CD4-positive, CD25-positive, alpha-beta regulatory T cell (primary cell): ENCODE measurements around the gene OTOG. TPM values are rescaled to one million over a fixed set of nuclear protein-coding genes. Genes with fewer than 3 reads are reported as not detected.

Source experiments
- ATAC-seq, 2 donors: fragments of 150-1000 bp; cut with Tn5 transposase; one replicate each; pipeline ENCODE4 v1.10.0; 2021; ENCODE audit warnings: low read depth in 2 of 2, moderate number of reproducible peaks in 2 of 2, moderate library complexity in 1 of 2
- DNase-seq, 3 donors: peaks; one replicate each; pipeline versions ENCODE4 v3.0.0 to v3.0.0-alpha.2; 2012 to 2022; ENCODE audit warnings: mixed read lengths in 1 of 3
- H3K27ac ChIP-seq: one replicate; pipeline ENCODE4 v1.7.0; 2013; ENCODE audit warnings: mild to moderate bottlenecking, low read length; ENCODE audit not compliant: insufficient read depth, poor library complexity, severe bottlenecking
- H3K27me3 ChIP-seq: one replicate; pipeline ENCODE4 v1.7.0; 2013; ENCODE audit warnings: low read length; ENCODE audit not compliant: control insufficient read depth, insufficient read depth
- H3K36me3 ChIP-seq: one replicate; pipeline ENCODE4 v1.7.0; 2013; ENCODE audit warnings: mild to moderate bottlenecking, low read length, moderate library complexity; ENCODE audit not compliant: control insufficient read depth, insufficient read depth
- H3K4me1 ChIP-seq: 2 replicates; pipeline ENCODE4 v1.7.0; 2013; ENCODE audit warnings: mild to moderate bottlenecking, low read length; ENCODE audit not compliant: insufficient read depth, control insufficient read depth, poor library complexity, severe bottlenecking
- H3K4me3 ChIP-seq: one replicate; pipeline ENCODE4 v1.7.0; 2013; ENCODE audit warnings: low read depth, mild to moderate bottlenecking, low read length, moderate library complexity
- H3K9me3 ChIP-seq, 2 experiments: 1 replicate in 1 of 2; 2 replicates in 1 of 2; pipeline ENCODE4 v1.7.0; 2013; ENCODE audit warnings: low read length in 2 of 2, mild to moderate bottlenecking in 1 of 2, moderate library complexity in 1 of 2; ENCODE audit not compliant: control insufficient read depth in 2 of 2
- H3K27ac Mint-ChIP-seq, 3 donors: one replicate each; pipeline ENCODE4 v1.8.0; 2020 to 2022; ENCODE audit warnings: mild to moderate bottlenecking in 3 of 3, mixed read lengths in 3 of 3, moderate library complexity in 2 of 3
- H3K27me3 Mint-ChIP-seq: one replicate; pipeline ENCODE4 v1.8.0; 2022; ENCODE audit warnings: mild to moderate bottlenecking, mixed read lengths
- H3K36me3 Mint-ChIP-seq: one replicate; pipeline ENCODE4 v1.8.0; 2020; ENCODE audit warnings: mixed read lengths
- H3K4me1 Mint-ChIP-seq, 4 donors: one replicate each; pipeline ENCODE4 v1.8.0; 2020 to 2022; ENCODE audit warnings: mixed read lengths in 4 of 4, mild to moderate bottlenecking in 1 of 4
- H3K4me3 Mint-ChIP-seq, 4 donors: one replicate each; pipeline ENCODE4 v1.8.0; 2020 to 2022; ENCODE audit warnings: mild to moderate bottlenecking in 4 of 4, mixed read lengths in 4 of 4, moderate library complexity in 3 of 4
- H3K9me3 Mint-ChIP-seq, 7 donors: one replicate each; pipeline ENCODE4 v1.8.0; 2020 to 2022; ENCODE audit warnings: mixed read lengths in 7 of 7, mild to moderate bottlenecking in 3 of 7, moderate library complexity in 2 of 7
- polyA plus RNA-seq, 4 donors: library from polyadenylated mRNA; unstranded; fragments of 300-500 nt; fragmentation: Illumina TruSeq; gene quantifications; one replicate each; pipeline ENCODE4 v1.2.3, GENCODE V29; 2021
- total RNA-seq: library from RNA; stranded (reverse); gene quantifications from one replicate; pipeline ENCODE4 v1.2.3, GENCODE V29; 2022

The OTOG gene
- total and polyA plus RNA-seq, 5 donors from 2014 or later: not detected

GRCh38 chr11:17543574-17544180, 3.4 kb upstream of the OTOG start:
- H3K27me3 Mint-ChIP-seq: peaks cover 33% of the 10 kb centered on the region
- H3K4me1 ChIP-seq: peaks cover 3% of the 10 kb centered on the region
- no peak overlapping the region for H3K27ac Mint-ChIP-seq
- H3K4me3 Mint-ChIP-seq: no peak overlapping the region
- H3K27ac ChIP-seq: no peak overlapping the region
- H3K36me3 ChIP-seq: no peaks in the 10 kb centered on the region
- ATAC-seq (no peak), DNase-seq (no peak)
- peaks cover 2% of the 10 kb centered on the region for H3K27me3 ChIP-seq
- no peaks in the 10 kb centered on the region for H3K9me3 ChIP-seq
- peaks cover 0 to 7% (median under 1%) of the 10 kb centered on the region in 4 donors for H3K4me1 Mint-ChIP-seq
- H3K9me3 Mint-ChIP-seq: peaks cover 0 to 3% (median 0%) of the 10 kb centered on the region in 7 donors
- no peaks in the 10 kb centered on the region for H3K36me3 Mint-ChIP-seq
- no peak overlapping the region for H3K4me3 ChIP-seq

GRCh38 chr11:17544181-17544622, 2.9 kb upstream of the OTOG start, which contains the start of gene USH1C:
USH1C (minus strand) TSS chr11:17544416; CDS start chr11:17544307, 109 bp downstream.
- peaks cover 33% of the 10 kb centered on the region for H3K27me3 Mint-ChIP-seq
- Histone ChIP-seq H3K4me3 (no peak within 1 kb of the TSS), H3K9me3 (no peaks in the 10 kb centered on the region), H3K27me3 (peaks cover 2% of the 10 kb centered on the region), H3K4me1 (peaks cover 3% of the 10 kb centered on the region), H3K27ac (no peak within 1 kb of the TSS), H3K36me3 (no peaks in the 10 kb centered on the region)
- ATAC-seq: no peak
- H3K27ac Mint-ChIP-seq: no peak within 1 kb of the TSS
- H3K9me3 Mint-ChIP-seq: peaks cover 0 to 3% (median 0%) of the 10 kb centered on the region in 7 donors
- H3K4me3 Mint-ChIP-seq: peak within 1 kb of the TSS in 1 of 4 donors; percentile 36
- no peak for DNase-seq
- H3K36me3 Mint-ChIP-seq: no peaks in the 10 kb centered on the region
- peaks cover 0 to 7% (median under 1%) of the 10 kb centered on the region in 4 donors for H3K4me1 Mint-ChIP-seq

- Histone ChIP-seq H3K27me3 (peaks cover 2% of the 10 kb centered on the region), H3K4me1 (peaks cover 3% of the 10 kb centered on the region), H3K4me3 (no peak overlapping the region), H3K36me3 (no peaks in the 10 kb centered on the region), H3K27ac (no peak overlapping the region), H3K9me3 (no peaks in the 10 kb centered on the region)
- no peak overlapping the region for H3K27ac Mint-ChIP-seq
- no peak for DNase-seq
- no peaks in the 10 kb centered on the region for H3K36me3 Mint-ChIP-seq
- peaks cover 0 to 3% (median 0%) of the 10 kb centered on the region in 7 donors for H3K9me3 Mint-ChIP-seq
- H3K4me1 Mint-ChIP-seq: peaks cover 0 to 7% (median under 1%) of the 10 kb centered on the region in 4 donors
- no peak for ATAC-seq
- H3K27me3 Mint-ChIP-seq: peaks cover 33% of the 10 kb centered on the region
- H3K4me3 Mint-ChIP-seq: no peak overlapping the region
These were observed 819 bp upstream of the OTOG start for GRCh38 chr11:17546240-17546639.

- DNase-seq (no peak), ATAC-seq (no peak)
- Mint-ChIP-seq H3K36me3 (no peaks in the 10 kb centered on the region), H3K4me1 (peaks cover 0 to 7% (median under 1%) of the 10 kb centered on the region in 4 donors), H3K27ac (no peak overlapping the region), H3K4me3 (no peak overlapping the region), H3K27me3 (peaks cover 23% of the 10 kb centered on the region), H3K9me3 (peaks cover 0 to 3% (median 0%) of the 10 kb centered on the region in 7 donors)
- no peak overlapping the region for H3K4me3 ChIP-seq
- no peaks in the 10 kb centered on the region for H3K36me3 ChIP-seq
- no peaks in the 10 kb centered on the region for H3K9me3 ChIP-seq
- peaks cover under 1% of the 10 kb centered on the region for H3K27me3 ChIP-seq
- H3K27ac ChIP-seq: no peak overlapping the region
- H3K4me1 ChIP-seq: peaks cover 3% of the 10 kb centered on the region
These were observed 873 bp downstream of the OTOG start for GRCh38 chr11:17547932-17548331.

- Histone ChIP-seq H3K4me3 (no peak overlapping the region), H3K9me3 (no peaks in the 10 kb centered on the region), H3K36me3 (no peaks in the 10 kb centered on the region), H3K27ac (no peak overlapping the region), H3K27me3 (no peaks in the 10 kb centered on the region), H3K4me1 (peaks cover 3% of the 10 kb centered on the region)
- ATAC-seq: no peak
- Mint-ChIP-seq H3K36me3 (no peaks in the 10 kb centered on the region), H3K9me3 (peaks cover 0 to 3% (median 0%) of the 10 kb centered on the region in 7 donors), H3K27ac (no peak overlapping the region), H3K27me3 (peaks cover 24% of the 10 kb centered on the region), H3K4me1 (peaks cover 0 to 7% (median under 1%) of the 10 kb centered on the region in 4 donors), H3K4me3 (no peak overlapping the region)
- DNase-seq: no peak
These were observed 1.4 kb downstream of the OTOG start for GRCh38 chr11:17548444-17548843.

GRCh38 chr11:17550450-17551346, 3.6 kb downstream of the OTOG start:
- no peaks in the 10 kb centered on the region for H3K36me3 Mint-ChIP-seq
- H3K27ac ChIP-seq: no peak overlapping the region
- no peaks in the 10 kb centered on the region for H3K27me3 ChIP-seq
- H3K27me3 Mint-ChIP-seq: peaks cover 19% of the 10 kb centered on the region
- H3K4me1 ChIP-seq: no peaks in the 10 kb centered on the region
- DNase-seq (no peak), ATAC-seq (no peak)
- H3K4me1 Mint-ChIP-seq: no peaks in the 10 kb centered on the region
- no peaks in the 10 kb centered on the region for H3K36me3 ChIP-seq
- H3K27ac Mint-ChIP-seq: no peak overlapping the region
- peaks cover 0 to 1% (median 0%) of the 10 kb centered on the region in 7 donors for H3K9me3 Mint-ChIP-seq
- no peak overlapping the region for H3K4me3 ChIP-seq
- H3K4me3 Mint-ChIP-seq: no peak overlapping the region
- no peaks in the 10 kb centered on the region for H3K9me3 ChIP-seq

- H3K36me3 ChIP-seq: no peaks in the 10 kb centered on the region
- no peaks in the 10 kb centered on the region for H3K4me1 ChIP-seq
- H3K9me3 Mint-ChIP-seq: peaks cover 0 to 1% (median 0%) of the 10 kb centered on the region in 7 donors
- no peak for ATAC-seq
- no peak overlapping the region for H3K27ac ChIP-seq
- no peak overlapping the region for H3K4me3 Mint-ChIP-seq
- no peak for DNase-seq
- H3K36me3 Mint-ChIP-seq: no peaks in the 10 kb centered on the region
- no peaks in the 10 kb centered on the region for H3K9me3 ChIP-seq
- no peak overlapping the region for H3K27ac Mint-ChIP-seq
- H3K4me3 ChIP-seq: no peak overlapping the region
- H3K27me3 ChIP-seq: no peaks in the 10 kb centered on the region
- H3K4me1 Mint-ChIP-seq: no peaks in the 10 kb centered on the region
- H3K27me3 Mint-ChIP-seq: peaks cover 12% of the 10 kb centered on the region
These were observed 4.4 kb downstream of the OTOG start for GRCh38 chr11:17551347-17552040.
